Fibroblast of the aortic adventitia (primary cell): ENCODE results near the gene INHBC. TPM values are rescaled to one million over a fixed set of nuclear protein-coding genes. Genes with fewer than 3 reads are reported as not detected.

Experiments used
- DNase-seq: peaks from one replicate; pipeline ENCODE4 v3.0.0-alpha.2; 2010; ENCODE audit warnings: low read depth
- H3K4me3 ChIP-seq: 2 replicates; pipeline ENCODE4 v1.5.1; 2011; ENCODE audit warnings: low read depth, mild to moderate bottlenecking, control low read depth, low read length, moderate library complexity
- total RNA-seq: library from RNA; depleted of rRNA; stranded (reverse); fragments of >200 nt; gene quantifications from 2 replicates; pipeline ENCODE4 v1.2.3, GENCODE V29; 2012; ENCODE audit warnings: low replicate concordance
- TF ChIP-seq, protein P1 (sequence below): IDR thresholded peaks from 2 replicates; pipeline ENCODE4 v1.5.1; 2011; ENCODE audit warnings: mild to moderate bottlenecking, low read length, control low read depth, inconsistent platforms; ENCODE audit not compliant: insufficient read depth

Gene INHBC
- total RNA-seq, 1 donor = not detected

DNA sequence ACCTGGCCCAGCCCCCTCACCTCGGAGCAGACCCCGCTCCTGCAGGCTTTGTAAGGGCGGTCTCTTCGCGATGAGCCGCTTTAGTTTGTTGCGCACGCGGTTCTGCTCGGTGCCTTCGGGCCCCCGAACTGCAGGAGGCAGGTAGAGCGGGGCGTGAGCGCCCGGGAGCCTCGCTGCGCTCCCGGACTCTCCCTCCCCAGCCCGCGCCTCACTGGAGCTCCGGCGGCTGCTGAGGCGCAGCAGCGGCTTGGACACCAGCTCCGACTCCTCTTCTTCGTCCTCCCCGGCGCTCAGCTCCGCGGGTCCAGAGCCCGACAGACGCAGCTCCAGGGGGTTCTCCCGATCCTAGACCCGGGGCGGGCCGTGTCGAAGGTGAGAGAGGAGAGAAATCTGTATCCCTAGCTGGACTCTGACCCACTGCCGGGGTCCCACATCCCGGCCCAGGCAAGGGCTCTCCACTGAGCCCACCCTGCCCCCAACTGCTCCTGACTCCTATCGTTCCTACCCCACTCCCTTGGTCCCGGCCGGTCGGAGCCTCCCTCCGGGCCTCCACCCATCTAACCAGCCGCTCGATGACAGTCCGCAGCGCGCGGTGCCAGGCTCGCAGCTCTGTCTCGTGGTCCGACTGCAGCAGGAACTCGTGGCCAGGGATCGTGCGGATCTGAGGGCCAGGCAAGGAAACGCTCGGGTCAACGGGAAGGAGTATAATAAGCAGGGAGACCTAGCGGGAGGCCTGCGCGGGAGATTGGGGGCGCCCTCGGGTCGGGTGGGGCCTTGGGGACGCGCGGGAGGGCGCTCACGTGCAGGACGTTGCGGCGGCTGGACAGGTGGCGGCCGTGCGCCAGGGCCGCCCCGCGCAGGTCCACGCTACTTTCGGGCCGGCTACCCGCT is 40.9 kb downstream of the INHBC start:
- no peak overlapping the region for H3K4me3 ChIP-seq
- TF ChIP-seq, protein P1, sequence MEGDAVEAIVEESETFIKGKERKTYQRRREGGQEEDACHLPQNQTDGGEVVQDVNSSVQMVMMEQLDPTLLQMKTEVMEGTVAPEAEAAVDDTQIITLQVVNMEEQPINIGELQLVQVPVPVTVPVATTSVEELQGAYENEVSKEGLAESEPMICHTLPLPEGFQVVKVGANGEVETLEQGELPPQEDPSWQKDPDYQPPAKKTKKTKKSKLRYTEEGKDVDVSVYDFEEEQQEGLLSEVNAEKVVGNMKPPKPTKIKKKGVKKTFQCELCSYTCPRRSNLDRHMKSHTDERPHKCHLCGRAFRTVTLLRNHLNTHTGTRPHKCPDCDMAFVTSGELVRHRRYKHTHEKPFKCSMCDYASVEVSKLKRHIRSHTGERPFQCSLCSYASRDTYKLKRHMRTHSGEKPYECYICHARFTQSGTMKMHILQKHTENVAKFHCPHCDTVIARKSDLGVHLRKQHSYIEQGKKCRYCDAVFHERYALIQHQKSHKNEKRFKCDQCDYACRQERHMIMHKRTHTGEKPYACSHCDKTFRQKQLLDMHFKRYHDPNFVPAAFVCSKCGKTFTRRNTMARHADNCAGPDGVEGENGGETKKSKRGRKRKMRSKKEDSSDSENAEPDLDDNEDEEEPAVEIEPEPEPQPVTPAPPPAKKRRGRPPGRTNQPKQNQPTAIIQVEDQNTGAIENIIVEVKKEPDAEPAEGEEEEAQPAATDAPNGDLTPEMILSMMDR = no peak

DNA sequence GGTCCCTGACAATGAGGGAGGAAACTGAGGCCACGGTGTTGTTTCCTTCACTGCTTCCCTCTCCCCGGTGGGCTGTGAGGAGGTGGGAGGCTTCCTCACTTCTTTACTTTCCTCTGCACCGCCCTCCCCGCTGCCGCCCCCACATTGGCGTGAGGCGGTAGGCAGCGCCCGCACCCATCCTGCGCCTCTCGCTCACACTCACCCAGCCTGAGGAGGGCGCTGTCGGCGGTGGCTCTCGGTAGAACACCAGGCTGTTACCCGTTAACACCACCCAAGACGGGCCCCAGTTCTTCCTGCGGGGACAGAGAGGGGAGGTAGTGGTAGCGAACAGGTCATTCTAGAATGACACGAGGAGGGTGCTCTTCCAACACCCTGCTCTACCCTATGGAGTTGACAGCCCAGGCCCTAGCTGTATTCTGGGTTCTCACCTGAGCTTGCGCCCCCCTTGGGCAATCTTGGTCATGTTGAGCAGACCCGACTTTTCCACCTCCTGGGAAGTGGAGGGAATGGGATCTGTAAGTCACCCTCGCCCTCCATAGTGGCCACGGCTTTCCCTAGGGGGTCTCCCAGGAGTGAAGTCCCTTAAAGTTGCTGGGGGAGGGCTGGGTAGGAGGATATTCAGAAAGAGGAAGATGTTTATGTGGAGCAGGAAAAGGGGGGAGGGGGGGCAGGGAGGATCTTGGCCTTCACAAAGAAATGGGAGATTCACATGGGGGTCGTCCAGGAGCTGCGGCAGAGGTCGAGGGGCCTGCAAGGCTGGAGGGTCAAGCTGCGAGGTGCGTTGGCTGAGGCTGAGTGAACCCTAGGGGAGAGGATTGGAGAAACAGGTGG is 41.8 kb downstream of the INHBC start:
- H3K4me3 ChIP-seq = no peak overlapping the region
- TF ChIP-seq, protein P1 = no peak
- DNase-seq = no peak

More for the DNA sequence above, 40.9 kb downstream of the INHBC start:
- DNase-seq = peak; percentile 37

DNA sequence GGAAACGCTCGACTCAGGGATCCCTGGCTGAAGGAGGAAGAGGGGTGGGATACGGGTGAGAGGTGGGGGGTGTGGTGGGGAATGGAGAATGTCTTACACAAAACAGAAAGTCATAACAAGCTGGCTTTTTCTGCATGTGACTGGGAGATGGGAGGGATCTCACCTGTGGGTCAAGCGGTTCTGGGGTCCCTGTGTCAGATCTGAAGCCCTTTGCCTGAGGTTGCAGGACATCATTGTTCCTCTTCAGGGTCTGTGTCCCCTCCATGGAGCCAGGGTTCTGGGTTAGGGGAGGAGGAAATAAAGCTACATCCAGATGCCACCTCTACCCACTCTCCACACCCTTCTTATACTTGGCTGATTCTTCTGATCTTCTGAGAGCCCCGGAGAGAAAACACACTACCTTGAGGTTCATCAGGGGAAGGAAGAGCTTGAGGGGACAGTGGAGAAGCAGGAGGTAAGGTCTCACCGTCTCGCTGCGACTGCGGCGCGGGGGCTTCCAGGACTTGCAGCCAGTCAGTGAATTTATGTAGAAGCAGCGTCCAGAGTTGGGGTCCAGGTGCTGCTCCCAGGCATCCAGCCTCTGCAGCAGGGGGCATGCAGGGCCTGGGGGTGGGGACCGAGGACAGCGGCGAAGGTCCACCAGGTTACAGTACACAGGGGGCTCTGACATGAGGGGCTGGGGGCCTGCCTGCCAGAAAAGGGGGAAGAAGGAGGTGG is 42.6 kb downstream of the INHBC start:
- DNase-seq = no peak
- TF ChIP-seq, protein P1 = no peak
- no peak overlapping the region for H3K4me3 ChIP-seq

DNA sequence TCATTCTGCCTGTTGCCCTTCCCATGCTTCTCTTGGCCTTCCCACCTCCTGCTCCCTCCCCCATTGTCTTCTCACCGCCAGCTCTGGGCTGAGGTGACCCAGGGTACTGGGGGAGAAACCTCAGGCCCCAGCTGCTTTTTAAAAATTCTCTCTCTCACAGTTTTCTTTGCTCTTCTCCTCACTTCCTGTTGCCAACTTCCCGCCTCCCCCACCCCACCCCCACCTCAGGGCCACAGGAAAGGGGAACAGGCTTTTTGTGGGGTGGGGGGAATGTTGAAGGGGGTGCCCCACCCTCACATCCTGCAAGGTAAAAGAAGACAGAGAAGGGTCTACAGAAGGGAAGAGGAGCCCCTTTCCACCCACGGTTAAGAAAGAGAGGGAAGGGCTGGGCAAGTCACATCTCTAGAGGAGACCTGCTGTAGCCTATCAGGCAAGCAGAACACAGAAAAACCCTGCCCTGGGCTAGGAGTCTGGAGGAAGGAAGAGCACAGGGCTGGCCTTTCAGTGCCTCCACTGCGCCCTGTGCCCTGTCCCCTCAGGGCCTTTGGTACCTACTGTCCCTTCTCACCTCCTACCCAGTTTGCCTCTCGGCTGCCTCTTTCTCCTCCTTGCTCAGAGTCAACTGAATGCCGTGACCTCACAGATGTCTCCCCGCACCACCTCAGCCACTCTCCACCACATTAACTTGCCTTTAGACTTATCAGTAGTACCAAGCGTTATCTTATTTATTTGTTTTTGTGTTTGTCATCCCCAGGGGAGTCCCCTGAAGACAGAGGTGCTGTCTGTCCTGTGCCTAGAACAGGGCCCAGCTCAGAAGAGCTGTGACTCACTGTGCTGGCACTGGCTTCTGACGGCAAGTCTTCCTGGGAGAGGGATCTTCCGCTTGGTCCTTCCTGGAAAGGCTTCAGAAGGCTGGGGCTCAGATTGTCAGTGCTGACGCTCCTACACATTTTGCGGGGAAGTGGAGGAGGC is 43.4 kb downstream of the INHBC start:
- TF ChIP-seq, protein P1 = no peak
- no peak for DNase-seq
- no peak overlapping the region for H3K4me3 ChIP-seq

DNA sequence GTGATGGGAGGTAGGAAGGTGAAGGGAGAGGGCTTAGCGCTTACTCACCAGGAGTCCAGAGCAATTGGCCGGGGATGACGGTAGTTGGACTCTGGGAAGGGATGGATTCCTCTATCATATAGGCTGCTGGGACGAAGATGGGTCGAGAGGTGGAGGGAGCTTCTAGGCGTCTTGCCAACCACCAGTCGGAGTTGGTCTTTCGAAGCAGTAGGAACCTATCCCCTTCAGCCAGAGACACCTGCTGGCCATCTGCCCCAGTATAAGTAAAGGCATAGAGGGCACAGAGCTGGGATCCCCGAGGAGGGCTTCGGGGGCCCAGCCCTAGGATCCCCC is 44.4 kb downstream of the INHBC start:
- H3K4me3 ChIP-seq = no peak overlapping the region
- DNase-seq = no peak
- TF ChIP-seq, protein P1 = no peak
